Adrenal gland (tissue), 12 donors: ENCODE measurements around the gene KCNAB3. TPM values are rescaled to one million over a fixed set of nuclear protein-coding genes. Genes with fewer than 3 reads are reported as not detected.
A peak's percentile ranks its signal among the peaks of the same experiment; 100 is the strongest.

ENCODE experiments used
- DNase-seq, 7 donors: peaks; one replicate each; pipeline ENCODE4 v3.0.0-alpha.2; 2019 to 2020
- H3K27ac ChIP-seq, 5 donors: fragments of 200-600 bp; sonication (generic) in 4 of 5; 1 replicate in 3 of 5; 2 replicates in 2 of 5; pipeline versions ENCODE4 v1.5.1 to v1.8.0; 2016 to 2020; ENCODE audit warnings: mild to moderate bottlenecking in 1 of 5
- H3K27me3 ChIP-seq: fragments of 200-600 bp; 2 replicates; pipeline ENCODE4 v1.8.0; 2021
- H3K36me3 ChIP-seq, 2 donors: fragments of 200-600 bp; replicated peaks in 1 of 2; 1 replicate in 1 of 2; 2 replicates in 1 of 2; pipeline versions ENCODE4 v1.5.1 to v1.8.0; 2018 to 2022
- H3K4me1 ChIP-seq, 2 donors: fragments of 200-600 bp; replicated peaks in 1 of 2; 1 replicate in 1 of 2; 2 replicates in 1 of 2; pipeline versions ENCODE4 v1.5.1 to v1.8.0; 2018 to 2021
- H3K4me3 ChIP-seq, 4 donors: fragments of 200-600 bp; sonication (generic) in 3 of 4; one replicate each; pipeline ENCODE4 v1.5.1; 2016 to 2018
- H3K9me3 ChIP-seq, 3 donors: fragments of 200-600 bp; sonication (generic) in 1 of 3; replicated peaks in 1 of 3; 1 replicate in 2 of 3; 2 replicates in 1 of 3; pipeline versions ENCODE4 v1.5.1 to v1.8.0; 2016 to 2021
- POLR2A ChIP-seq, 2 donors: fragments of 450-650 bp; IDR thresholded peaks; one replicate each; pipeline ENCODE4 v1.6.1; 2017; ENCODE audit warnings: antibody characterized with exemption in 2 of 2, mild to moderate bottlenecking in 2 of 2, moderate library complexity in 1 of 2
- WGBS, 4 donors: extraction: QIAGEN DNeasy Blood & Tissue Kit in 2 of 4; methylation state at CpG; one replicate each; pipeline versions ENCODE4 v1.1.5 to v1.1.7; 2013 to 2017; 5-methylcytosine and 5-hydroxymethylcytosine counted together
- intact Hi-C, 2 donors: fragments of 100-400 bp; cut with DNase I; formaldehyde crosslinking; loops; one replicate each; pipeline versions ENCODE4 v1.14.1 to v1.15.0; 2022 to 2023
- polyA plus RNA-seq, 3 donors: library from polyadenylated mRNA; stranded (reverse); fragments of 200-250 nt in 2 of 3; fragments of 350-450 nt in 1 of 3; fragmentation: Illumina TruSeq in 1 of 3; extraction: RNeasy Lipid Tissue Mini Kit (QIAGEN cat#74804) in 1 of 3; gene quantifications; one replicate each; pipeline ENCODE4 v1.2.3, GENCODE V29; 2013 to 2014
- total RNA-seq, 9 donors: library from RNA; depleted of rRNA in 4 of 9; stranded (reverse); fragments of >200 nt in 4 of 9; fragments of 120-200 nt in 1 of 9; fragmentation: NEBNext Ultra II Directional in 1 of 9; extraction: Animal tissue kit (Norgen Biotek cat#: 25700) in 1 of 9; gene quantifications; one replicate each; pipeline versions ENCODE4 v1.1.0 to v1.2.4, GENCODE V29; 2013 to 2023
- TF ChIP-seq, protein P1 (sequence below), 6 experiments: fragments of 450-650 bp in 4 of 6; fragments of 200-600 bp in 2 of 6; sonication (generic) in 1 of 6; IDR thresholded peaks; 1 replicate in 5 of 6; 2 replicates in 1 of 6; pipeline versions ENCODE4 v1.5.1 to v1.8.0; 2016 to 2021; ENCODE audit warnings: antibody characterized with exemption in 6 of 6, mild to moderate bottlenecking in 2 of 6, moderate library complexity in 1 of 6
- donor health status: healthy with polysubstance abuse.
- donor health status: Bipolar disorder and iron deficiency.
- donor health status: DM: yes; HTN: yes; CAD: no.
- donor health status: DM: no; HTN: no; CAD: no.
- donor health status: DM: no; HTN: no; CAD: no.
- donor health status: DM: yes; HTN: yes; CAD: no.

The KCNAB3 gene
- total and polyA plus RNA-seq, 12 donors, result 0.12 to 4.2 (median 0.68) TPM; not detected in 2

DNA sequence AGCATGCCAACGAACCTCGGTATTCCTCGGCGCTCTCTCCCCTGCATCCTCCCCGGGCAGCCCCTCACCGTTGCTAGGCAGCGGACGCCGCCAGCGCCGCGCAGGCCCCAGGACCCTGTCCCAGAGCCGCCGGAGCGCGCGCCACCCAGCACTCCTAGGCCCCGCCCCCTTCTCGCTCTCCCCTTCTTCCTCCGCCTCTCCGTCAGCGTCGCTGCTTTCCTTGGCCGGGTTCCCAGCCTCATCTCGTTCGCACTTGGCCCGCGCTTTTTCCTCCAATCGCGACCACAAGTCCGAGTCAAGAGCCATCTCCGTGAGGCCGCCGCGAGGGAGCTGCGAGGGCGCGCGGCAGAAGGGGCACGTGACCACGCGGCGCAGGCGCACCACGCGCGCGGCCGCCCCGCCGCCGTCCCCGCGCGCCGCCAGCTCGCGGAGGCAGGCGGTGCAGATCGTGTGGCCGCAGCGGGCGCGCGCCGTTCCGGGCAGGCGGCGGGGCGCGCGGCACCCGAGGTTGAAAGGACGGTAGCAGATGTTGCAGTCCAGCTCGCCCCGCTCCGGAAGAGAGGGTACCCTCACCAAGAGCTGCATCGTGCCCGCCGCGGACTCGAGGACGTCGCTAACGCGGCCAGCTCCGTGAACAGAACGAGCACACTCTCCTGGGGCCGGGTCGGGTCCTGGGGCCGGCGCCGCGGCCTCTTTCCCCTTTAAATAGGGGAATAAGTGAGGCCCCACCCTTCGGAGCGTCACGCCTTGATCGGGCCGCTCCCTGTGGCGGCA lies 13.9 kb downstream of the KCNAB3 start, which contains the start of gene RNF227:
RNF227 (minus strand) TSS at position 679 of the 774 bp plus-strand sequence; CDS start at position 585, 94 bp downstream.
- TF ChIP-seq, protein P1, sequence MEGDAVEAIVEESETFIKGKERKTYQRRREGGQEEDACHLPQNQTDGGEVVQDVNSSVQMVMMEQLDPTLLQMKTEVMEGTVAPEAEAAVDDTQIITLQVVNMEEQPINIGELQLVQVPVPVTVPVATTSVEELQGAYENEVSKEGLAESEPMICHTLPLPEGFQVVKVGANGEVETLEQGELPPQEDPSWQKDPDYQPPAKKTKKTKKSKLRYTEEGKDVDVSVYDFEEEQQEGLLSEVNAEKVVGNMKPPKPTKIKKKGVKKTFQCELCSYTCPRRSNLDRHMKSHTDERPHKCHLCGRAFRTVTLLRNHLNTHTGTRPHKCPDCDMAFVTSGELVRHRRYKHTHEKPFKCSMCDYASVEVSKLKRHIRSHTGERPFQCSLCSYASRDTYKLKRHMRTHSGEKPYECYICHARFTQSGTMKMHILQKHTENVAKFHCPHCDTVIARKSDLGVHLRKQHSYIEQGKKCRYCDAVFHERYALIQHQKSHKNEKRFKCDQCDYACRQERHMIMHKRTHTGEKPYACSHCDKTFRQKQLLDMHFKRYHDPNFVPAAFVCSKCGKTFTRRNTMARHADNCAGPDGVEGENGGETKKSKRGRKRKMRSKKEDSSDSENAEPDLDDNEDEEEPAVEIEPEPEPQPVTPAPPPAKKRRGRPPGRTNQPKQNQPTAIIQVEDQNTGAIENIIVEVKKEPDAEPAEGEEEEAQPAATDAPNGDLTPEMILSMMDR (IDR thresholded peaks at IDR 0.05), result peak in 1 of 6 experiments; percentile 9
- TF ChIP-seq POLR2A (IDR thresholded peaks at IDR 0.05), result peak; percentile 32 to 37
- H3K27ac ChIP-seq, result peak within 1 kb of the TSS in 4 of 5 donors; percentile 81 to 96 (median 88)
- peak within 1 kb of the TSS in 3 of 4 donors; percentile 18 to 55 (median 33) for H3K4me3 ChIP-seq
- H3K36me3 ChIP-seq, result peaks cover 0 to 14% of the 10 kb centered on the region in 2 donors
- DNase-seq, result peak; percentile 89 to 96 (median 92)
- no peaks in the 10 kb centered on the region for H3K27me3 ChIP-seq
- H3K9me3 ChIP-seq, result no peaks in the 10 kb centered on the region
- peaks cover 10 to 25% of the 10 kb centered on the region in 2 donors for H3K4me1 ChIP-seq
- WGBS, 4 donors, result 1 to 2% (median 1%) methylated on average over 36 to 100 of the region's 100 CpGs
- intact Hi-C loops, result loop anchor here in 1 of 2 donors (10.0 kb wide), 1 partner anchor 51 kb away; no protein-coding TSS in a partner anchor

DNA sequence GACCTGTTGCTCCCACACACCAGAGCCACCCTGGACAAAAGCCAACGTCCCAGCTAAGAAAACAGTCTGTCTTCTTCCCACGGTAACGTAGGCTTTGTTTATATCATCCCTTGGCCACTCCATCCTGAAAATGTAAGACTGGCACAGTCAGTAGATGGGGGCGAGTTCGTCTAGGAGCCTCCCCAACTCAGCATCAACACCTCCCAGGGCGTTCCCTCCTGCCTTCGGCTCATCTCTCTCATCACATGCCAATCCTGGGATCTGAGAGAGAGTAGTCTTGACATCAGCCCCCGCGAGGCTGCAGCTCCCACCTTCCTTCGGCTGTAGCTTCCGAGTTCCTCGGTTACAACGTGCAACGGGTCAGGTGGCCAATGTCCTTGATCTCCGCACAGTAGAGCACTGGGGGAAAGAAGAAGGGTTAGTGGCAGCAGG lies 14.5 kb downstream of the KCNAB3 start:
- Histone ChIP-seq H3K36me3 (peaks cover 0 to 20% of the 10 kb centered on the region in 2 donors), H3K9me3 (no peaks in the 10 kb centered on the region), H3K4me1 (peaks cover 10 to 25% of the 10 kb centered on the region in 2 donors), H3K27ac (peak overlapping the region in 4 of 5 donors; percentile 81 to 96 (median 88)), H3K27me3 (no peaks in the 10 kb centered on the region), H3K4me3 (peak overlapping the region in 2 of 4 donors; percentile 33 to 55)
- 0 to 3% (median 2%) methylated on average over 11 to 15 of the region's 15 CpGs for WGBS, 4 donors
- TF ChIP-seq POLR2A (IDR thresholded peaks at IDR 0.05), result no peak
- TF ChIP-seq, protein P1 (IDR thresholded peaks at IDR 0.05), result no peak
- intact Hi-C loops, result loop anchor here in 1 of 2 donors (10.0 kb wide), 1 partner anchor 50 kb away; no protein-coding TSS in a partner anchor
- peak in 6 of 7 donors; percentile 34 to 78 (median 66) for DNase-seq

DNA sequence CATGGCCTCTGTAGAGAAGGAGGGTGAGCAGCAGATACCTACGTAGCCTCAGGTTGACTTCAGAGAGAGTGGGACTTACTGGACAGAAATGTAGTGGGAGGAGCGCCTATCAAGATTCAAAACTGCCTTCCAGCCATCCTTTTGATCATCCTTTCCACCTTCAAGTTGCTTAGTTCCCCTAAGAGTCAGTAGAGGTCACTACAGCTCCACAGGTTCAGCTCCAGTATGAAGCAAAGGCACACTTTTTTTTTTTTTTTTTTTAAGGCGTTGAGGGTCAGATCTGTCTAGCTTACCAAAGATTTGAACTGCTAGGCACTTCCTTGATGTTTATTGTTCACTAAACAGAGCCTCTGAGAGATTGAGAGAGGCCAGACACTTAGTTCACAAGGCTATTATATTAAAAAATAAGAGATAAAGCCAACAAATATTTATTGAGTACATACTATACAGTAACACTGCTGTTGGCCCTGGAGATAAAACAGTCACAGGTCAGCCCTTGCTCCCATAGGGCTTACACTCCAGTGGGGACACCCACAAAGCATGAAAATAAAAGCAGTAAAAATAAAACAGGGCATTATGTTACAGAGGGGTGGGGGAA lies 16.6 kb downstream of the KCNAB3 start:
- Histone ChIP-seq H3K27me3 (no peaks in the 10 kb centered on the region), H3K36me3 (peaks cover 0 to 42% of the 10 kb centered on the region in 2 donors), H3K27ac (no peak overlapping the region), H3K9me3 (no peaks in the 10 kb centered on the region), H3K4me3 (no peak overlapping the region), H3K4me1 (peaks cover 10 to 25% of the 10 kb centered on the region in 2 donors)
- DNase-seq, result peak in 3 of 7 donors; percentile 37 to 68 (median 56)
- intact Hi-C loops, result loop anchor here (5.0 to 10.0 kb wide), 3 partner anchors 48 to 144 kb away; no protein-coding TSS in a partner anchor
- no peak for TF ChIP-seq POLR2A (IDR thresholded peaks at IDR 0.05)
- TF ChIP-seq, protein P1 (IDR thresholded peaks at IDR 0.05), result peak; percentile 38 to 91 (median 70)
- WGBS, 4 donors, result 26 to 38% (median 35%) methylated on average over 3 of the region's 3 CpGs

DNA sequence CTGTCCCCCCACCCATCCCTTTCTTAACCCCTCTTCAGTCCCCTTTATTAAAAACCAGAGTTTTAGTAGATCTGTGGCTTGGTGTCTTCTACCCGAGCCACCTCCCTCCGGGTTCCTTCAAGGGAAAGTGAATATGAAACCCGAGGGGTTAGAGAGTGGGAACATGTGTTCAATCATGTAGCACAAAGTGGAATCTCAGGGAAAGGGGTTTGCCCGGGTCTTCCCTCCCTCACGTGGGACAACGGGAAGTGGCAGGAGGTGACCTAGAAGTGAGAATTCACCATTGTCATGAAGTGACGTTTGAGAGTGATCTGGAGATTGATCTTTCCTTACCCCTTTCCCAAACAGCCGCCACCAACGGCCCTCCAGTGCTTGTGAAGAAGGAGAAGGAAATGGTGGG lies 18.5 kb downstream of the KCNAB3 start:
- Histone ChIP-seq H3K9me3 (no peaks in the 10 kb centered on the region), H3K4me1 (peaks cover 6 to 16% of the 10 kb centered on the region in 2 donors), H3K27me3 (no peaks in the 10 kb centered on the region), H3K27ac (no peak overlapping the region), H3K36me3 (peaks cover 0 to 61% of the 10 kb centered on the region in 2 donors), H3K4me3 (no peak overlapping the region)
- 70 to 87% (median 73%) methylated on average over 9 of the region's 9 CpGs for WGBS, 4 donors
- intact Hi-C loops, result loop anchor here (5.0 to 10.0 kb wide), 3 partner anchors 46 to 146 kb away; no protein-coding TSS in a partner anchor
- no peak for TF ChIP-seq POLR2A (IDR thresholded peaks at IDR 0.05)
- TF ChIP-seq, protein P1 (IDR thresholded peaks at IDR 0.05), result no peak
- no peak for DNase-seq
